ENCODE results near the gene SCAMP4.
A peak's percentile ranks its signal among the peaks of the same experiment; 100 is the strongest.

The SCAMP4 gene

GRCh38 chr19:1942078-1942933, 37.1 kb downstream of the SCAMP4 start:
- peak overlapping the region; percentile 84 for H3K4me3 ChIP-seq (ENCODE audit: low read depth, low read length)
- ChIA-PET CTCF (interaction anchor here (1.2 to 2.2 kb wide), 2 partner anchors 12 to 14 kb away, joined by 5 to 10 read pairs; no protein-coding TSS in a partner anchor), POLR2A (no interaction called here)
- TF ChIP-seq CTCF (IDR thresholded peaks at IDR 0.05; ENCODE audit: insufficient read depth, low read length, missing control alignments) = no peak
- DNase-seq (ENCODE audit: low read depth, low spot score) = no peak

- ChIA-PET CTCF (interaction anchor here (1.6 to 2.2 kb wide), 2 partner anchors 13 to 15 kb away, joined by 7 to 10 read pairs; no protein-coding TSS in a partner anchor), POLR2A (no interaction called here)
- H3K4me3 ChIP-seq (ENCODE audit: low read depth, low read length) = peak overlapping the region; percentile 84
- DNase-seq (ENCODE audit: low read depth, low spot score) = no peak
- TF ChIP-seq CTCF (IDR thresholded peaks at IDR 0.05; ENCODE audit: insufficient read depth, low read length, missing control alignments) = no peak
Measured at GRCh38 chr19:1942934-1943555, 37.8 kb downstream of the SCAMP4 start.

- no peak for DNase-seq (ENCODE audit: low read depth, low spot score)
- POLR2A ChIA-PET = no interaction called here
- no peak overlapping the region for H3K4me3 ChIP-seq (ENCODE audit: low read depth, low read length)
- CTCF ChIA-PET = interaction anchor here (1.6 to 2.2 kb wide), 2 partner anchors 14 to 16 kb away, joined by 7 to 10 read pairs; no protein-coding TSS in a partner anchor
- no peak for TF ChIP-seq CTCF (IDR thresholded peaks at IDR 0.05; ENCODE audit: insufficient read depth, low read length, missing control alignments)
Measured at GRCh38 chr19:1943661-1944087, 38.5 kb downstream of the SCAMP4 start.

- no peak for TF ChIP-seq CTCF (IDR thresholded peaks at IDR 0.05; ENCODE audit: insufficient read depth, low read length, missing control alignments)
- DNase-seq (ENCODE audit: low read depth, low spot score) = no peak
- no peak overlapping the region for H3K4me3 ChIP-seq (ENCODE audit: low read depth, low read length)
- ChIA-PET CTCF (interaction anchor here (1.6 kb wide), 1 partner anchor 14 kb away, joined by 7 read pairs; no protein-coding TSS in a partner anchor), POLR2A (no interaction called here)
Measured at GRCh38 chr19:1944088-1944915, 39.1 kb downstream of the SCAMP4 start.

GRCh38 chr19:1944916-1945561, 39.8 kb downstream of the SCAMP4 start:
- ChIA-PET CTCF (interaction anchor here (0.8 to 1.2 kb wide), 3 partner anchors 11 to 125 kb away, joined by 3 read pairs; no protein-coding TSS in a partner anchor), POLR2A (interaction anchor here (0.7 kb wide), 1 partner anchor 112 kb away, joined by 3 read pairs; no protein-coding TSS in a partner anchor)
- H3K4me3 ChIP-seq (ENCODE audit: low read depth, low read length) = no peak overlapping the region
- DNase-seq (ENCODE audit: low read depth, low spot score) = no peak
- no peak for TF ChIP-seq CTCF (IDR thresholded peaks at IDR 0.05; ENCODE audit: insufficient read depth, low read length, missing control alignments)

All from AG04449 (cell line).